ENCODE measurements around the gene LYPD8. TPM values are rescaled to one million over a fixed set of nuclear protein-coding genes. Genes with fewer than 3 reads are reported as not detected.
"Not testable (repeated sequence)": the region's sequence is repeated elsewhere in the genome, so short reads cannot be mapped to it uniquely, and the experiment has no call there.

LYPD8 gene
- total RNA-seq (2014; rRNA removed; shearing (Covaris generic)): 0.84 and 3.8 TPM in 2 replicates

DNA sequence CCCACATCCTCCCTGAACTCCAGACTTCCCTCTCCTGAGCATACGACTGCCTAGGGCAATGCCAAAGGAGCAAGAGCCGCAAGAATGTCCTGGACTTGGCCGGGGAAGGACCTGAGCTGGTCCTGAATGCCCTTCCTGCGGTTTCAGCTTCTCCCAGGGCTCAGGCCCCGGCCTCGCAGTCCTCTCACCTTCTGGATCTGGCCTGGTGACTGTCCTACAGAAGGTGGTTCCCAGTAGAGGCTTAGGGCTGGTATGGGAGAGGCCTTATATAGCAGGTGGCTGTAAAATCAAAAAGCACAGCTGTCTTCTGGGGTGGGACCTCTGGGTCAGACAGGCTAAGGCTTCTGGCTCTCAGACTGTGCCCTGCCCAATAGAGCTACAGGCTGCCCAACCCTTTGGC is at the start of gene LYPD8:
LYPD8 (minus strand) TSS at position 243 of the 400 bp plus-strand sequence. CDS start 4,678 bp downstream, outside the sequence.
- no peak for DNase-seq (ENCODE audit: low read depth)

GRCh38 chr1:248804771-248805681 is 49.5 kb upstream of the LYPD8 start:
- DNase-seq (ENCODE audit: low read depth): no peak

DNA sequence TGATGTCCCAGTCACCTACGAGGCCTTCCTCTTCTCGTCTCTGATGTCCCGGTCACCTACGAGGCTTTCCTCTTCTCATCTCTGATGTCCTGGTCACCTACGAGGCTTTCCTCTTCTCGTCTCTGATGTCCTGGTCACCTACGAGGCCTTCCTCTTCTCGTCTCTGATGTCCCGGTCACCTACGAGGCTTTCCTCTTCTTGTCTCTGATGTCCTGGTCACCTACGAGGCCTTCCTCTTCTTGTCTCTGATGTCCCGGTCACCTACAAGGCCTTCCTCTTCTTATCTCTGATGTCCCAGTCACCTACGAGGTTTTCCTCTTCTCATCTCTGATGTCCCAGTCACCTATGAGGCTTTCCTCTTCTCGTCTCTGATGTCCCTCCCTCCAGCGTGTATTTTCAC is 47.9 kb upstream of the LYPD8 start:
- not testable (repeated sequence) for DNase-seq (ENCODE audit: low read depth)

- no peak for DNase-seq (ENCODE audit: low read depth)
These were observed 46.9 kb upstream of the LYPD8 start for GRCh38 chr1:248802454-248802853.

DNA sequence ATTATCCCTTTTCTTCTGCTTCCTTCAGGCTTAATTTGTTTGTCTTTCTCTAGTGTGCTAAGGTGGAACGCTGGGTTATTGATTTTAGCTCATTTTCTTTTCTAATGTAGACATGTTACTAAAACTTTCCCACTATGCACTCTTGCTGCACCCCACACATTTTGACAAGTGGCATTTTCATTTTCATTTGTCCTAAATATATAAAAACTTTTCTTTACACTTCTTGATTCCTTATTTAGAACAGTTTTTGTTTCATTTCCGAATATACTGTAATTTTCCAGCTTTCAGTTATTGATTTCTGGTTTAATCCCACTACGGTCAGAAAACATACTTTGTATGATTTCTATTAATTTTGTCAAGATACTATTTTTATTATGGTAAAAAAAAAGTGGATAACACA is 44.9 kb upstream of the LYPD8 start:
- no peak for DNase-seq (ENCODE audit: low read depth)

- DNase-seq (ENCODE audit: low read depth): no peak
These were observed 43.2 kb upstream of the LYPD8 start for GRCh38 chr1:248798791-248799190.

GRCh38 chr1:248794663-248795062 is 39.1 kb upstream of the LYPD8 start:
- DNase-seq (ENCODE audit: low read depth): not testable (repeated sequence)

- no peak for DNase-seq (ENCODE audit: low read depth)
These were observed 38.0 kb upstream of the LYPD8 start for GRCh38 chr1:248793592-248793991.

DNA sequence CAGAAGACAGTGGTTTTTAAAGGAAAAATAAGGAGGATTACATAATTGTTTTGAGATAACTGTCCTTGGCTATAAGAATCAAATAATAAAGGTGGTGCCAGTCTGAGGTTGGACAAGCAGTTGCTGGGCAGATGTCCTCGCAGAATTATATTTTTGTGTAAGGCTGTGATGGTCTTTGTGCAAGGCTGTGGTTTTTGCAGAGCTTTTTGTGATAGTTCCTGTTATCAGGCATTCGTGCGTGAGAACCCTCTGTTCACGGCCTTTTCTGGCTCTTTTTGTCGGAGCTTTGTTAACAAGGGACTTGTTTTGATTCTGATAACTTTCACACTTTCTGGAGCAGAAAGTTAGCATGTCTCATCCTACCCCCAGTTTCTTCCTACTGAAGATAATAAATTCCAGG is 36.8 kb upstream of the LYPD8 start:
- DNase-seq (ENCODE audit: low read depth): no peak

GRCh38 chr1:248791010-248791409 is 35.5 kb upstream of the LYPD8 start:
- DNase-seq (ENCODE audit: low read depth): no peak

DNA sequence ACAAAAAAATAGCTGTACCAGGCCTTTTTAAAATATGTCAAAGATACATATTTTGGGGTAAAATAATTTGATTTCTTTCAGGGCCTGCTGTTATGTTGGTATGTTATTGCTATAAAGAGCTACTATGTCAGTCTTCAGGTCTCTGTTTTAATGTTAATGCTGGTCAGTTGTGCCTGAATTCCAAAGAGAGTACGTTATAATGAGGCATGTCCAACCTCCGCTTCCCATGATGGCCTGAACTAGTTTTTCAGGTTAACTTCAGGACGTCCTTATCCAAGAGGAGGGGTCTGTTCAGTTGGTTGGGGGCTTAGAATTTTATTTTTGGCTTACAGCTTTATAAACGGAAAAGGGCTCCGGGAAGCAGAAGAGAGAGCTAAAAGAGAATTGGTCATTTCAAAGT is 34.9 kb upstream of the LYPD8 start:
- no peak for DNase-seq (ENCODE audit: low read depth)

GRCh38 chr1:248789337-248789736 is 33.8 kb upstream of the LYPD8 start:
- not testable (repeated sequence) for DNase-seq (ENCODE audit: low read depth)

DNA sequence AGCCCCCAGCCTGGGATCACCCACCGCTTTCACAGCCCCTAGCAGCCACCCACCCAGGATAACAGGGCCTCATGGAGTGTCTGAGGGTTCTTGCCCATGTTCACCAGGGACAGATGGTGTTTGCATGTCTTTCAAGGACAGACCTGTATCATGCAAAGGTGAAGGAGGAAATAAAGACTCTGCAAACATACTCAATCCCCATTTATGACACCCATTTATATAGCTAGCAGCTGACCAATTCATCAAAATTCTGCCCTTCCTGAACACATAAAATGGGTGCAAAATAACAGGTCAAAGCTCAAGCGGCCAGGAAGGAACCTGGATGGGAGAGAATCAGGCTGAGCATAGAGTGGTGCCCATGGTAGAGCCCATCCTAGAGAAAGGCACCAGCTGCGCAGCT is 32.8 kb upstream of the LYPD8 start:
- DNase-seq (ENCODE audit: low read depth): no peak

- no peak for DNase-seq (ENCODE audit: low read depth)
These were observed 31.9 kb upstream of the LYPD8 start for GRCh38 chr1:248787430-248787829.

GRCh38 chr1:248786156-248786555 is 30.6 kb upstream of the LYPD8 start:
- DNase-seq (ENCODE audit: low read depth): peak; percentile 14

DNA sequence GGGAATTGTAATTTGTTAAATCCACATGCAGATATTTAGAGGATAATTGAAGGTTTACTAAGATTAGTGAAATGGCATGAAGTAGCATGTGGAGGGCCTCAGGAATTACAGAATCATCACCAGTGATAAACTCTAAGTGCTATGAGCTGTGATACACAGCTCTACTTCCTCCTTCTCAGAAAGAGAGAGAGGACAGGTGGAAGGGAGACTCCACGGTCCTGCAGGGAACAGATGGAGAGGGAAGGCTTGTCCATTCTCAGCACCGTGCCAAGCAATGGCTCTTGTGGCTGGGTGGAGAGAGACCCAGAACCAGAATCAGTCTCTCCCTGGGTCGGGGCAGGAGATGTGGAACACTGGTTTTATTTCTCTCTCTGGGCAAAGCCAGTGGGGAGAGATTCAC is 27.8 kb upstream of the LYPD8 start:
- DNase-seq (ENCODE audit: low read depth): no peak

- DNase-seq (ENCODE audit: low read depth): no peak
These were observed 27.0 kb upstream of the LYPD8 start for GRCh38 chr1:248782416-248783141.

DNA sequence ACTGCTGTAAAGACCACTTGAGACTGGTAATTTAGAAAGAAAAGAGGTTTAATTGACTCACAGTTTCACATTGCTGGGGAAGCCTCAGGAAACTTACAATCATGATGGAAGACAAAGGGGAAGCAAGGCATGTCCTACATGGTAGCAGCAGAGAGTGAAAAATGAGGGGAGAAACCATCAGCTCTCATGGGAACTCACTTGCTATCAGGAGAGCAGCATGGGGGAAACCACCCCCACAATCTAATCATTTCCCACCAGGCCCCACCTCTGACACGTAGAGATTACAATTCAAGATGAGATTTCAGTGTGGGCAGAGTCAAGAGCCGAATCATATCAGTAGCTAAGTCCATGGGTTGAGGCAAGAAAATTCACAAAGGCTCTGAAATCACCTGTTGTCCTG is 23.8 kb upstream of the LYPD8 start:
- DNase-seq (ENCODE audit: low read depth): no peak

DNA sequence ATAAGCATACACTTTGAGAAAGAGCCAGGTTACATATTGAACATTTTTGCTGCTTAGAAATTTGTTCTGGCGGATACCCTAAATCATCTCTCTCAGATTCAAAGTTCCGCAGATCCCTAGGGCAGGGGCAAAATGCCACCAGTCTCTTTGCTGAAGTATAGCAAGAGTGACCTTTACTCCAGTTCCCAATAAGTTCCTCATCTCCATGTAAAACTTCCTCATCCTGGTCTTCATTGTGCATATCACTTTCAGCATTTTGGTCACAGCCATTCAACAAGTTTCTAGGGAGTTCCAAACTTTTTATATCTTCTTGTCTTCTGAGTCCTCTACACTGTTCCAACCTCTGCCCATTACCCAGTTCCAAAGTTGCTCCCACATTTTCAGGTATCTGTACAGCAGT is 23.3 kb upstream of the LYPD8 start:
- DNase-seq (ENCODE audit: low read depth): no peak

- DNase-seq (ENCODE audit: low read depth): no peak
These were observed 21.4 kb upstream of the LYPD8 start for GRCh38 chr1:248776991-248777390.

- no peak for DNase-seq (ENCODE audit: low read depth)
These were observed 19.9 kb upstream of the LYPD8 start for GRCh38 chr1:248775441-248775840.

DNA sequence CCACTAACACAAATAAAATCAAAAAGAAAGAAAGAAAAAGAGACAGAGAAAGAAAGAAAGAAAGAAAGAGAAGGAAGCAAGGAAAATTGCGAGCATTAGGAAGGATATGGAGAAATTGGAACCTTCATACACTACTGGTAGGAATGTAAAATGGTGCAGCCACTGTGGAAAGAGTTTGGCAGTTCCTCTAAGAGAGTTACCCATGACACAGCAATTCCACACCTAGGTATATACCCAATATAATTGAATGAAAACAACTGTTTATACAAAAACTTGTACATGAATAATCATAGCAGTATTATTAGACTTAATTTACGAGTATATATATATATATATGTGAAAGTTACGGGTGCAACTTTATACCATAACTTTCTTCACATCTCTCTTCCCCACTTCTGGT is 4.1 kb upstream of the LYPD8 start:
- no peak for DNase-seq (ENCODE audit: low read depth)

- no peak for DNase-seq (ENCODE audit: low read depth)
These were observed 2.8 kb upstream of the LYPD8 start for GRCh38 chr1:248758352-248758751.
